Karpas-422 (cell line): Measurements from ENCODE around the gene ZDHHC9. TPM values are rescaled to one million over a fixed set of nuclear protein-coding genes. Genes with fewer than 3 reads are reported as not detected.

Source experiments
- DNase-seq: peaks from one replicate; pipeline ENCODE4 v3.0.0-alpha.2; 2015
- H2AFZ ChIP-seq: fragments of 200-600 bp; sonication (generic); 2 replicates; pipeline ENCODE4 v1.6.1; 2014; ENCODE audit warnings: antibody characterized with exemption, low read length, mixed read lengths
- H3K27ac ChIP-seq: fragments of 200-600 bp; sonication (generic); 2 replicates; pipeline ENCODE4 v1.5.1; 2014; ENCODE audit warnings: mild to moderate bottlenecking, low read length, moderate library complexity
- H3K27me3 ChIP-seq: fragments of 200-600 bp; sonication (generic); 2 replicates; pipeline ENCODE4 v1.6.1; 2014; ENCODE audit warnings: low read length, mixed read lengths
- H3K36me3 ChIP-seq: fragments of 200-600 bp; sonication (generic); 2 replicates; pipeline ENCODE4 v1.6.1; 2014; ENCODE audit warnings: low read length, mixed read lengths; ENCODE audit not compliant: insufficient read depth
- H3K4me1 ChIP-seq: fragments of 200-600 bp; sonication (generic); 2 replicates; pipeline ENCODE4 v1.6.1; 2014; ENCODE audit warnings: mild to moderate bottlenecking, low read length, mixed read lengths
- H3K4me2 ChIP-seq: fragments of 200-600 bp; sonication (generic); 2 replicates; pipeline ENCODE4 v1.6.1; 2014; ENCODE audit warnings: low read length, low read depth, mild to moderate bottlenecking; ENCODE audit not compliant: poor library complexity, severe bottlenecking
- H3K4me3 ChIP-seq: fragments of 200-600 bp; sonication (generic); 2 replicates; pipeline ENCODE4 v1.5.1; 2014; ENCODE audit warnings: mild to moderate bottlenecking, antibody characterized with exemption, low read length, mixed read lengths
- H3K79me2 ChIP-seq: fragments of 200-600 bp; sonication (generic); 2 replicates; pipeline ENCODE4 v1.6.1; 2014; ENCODE audit warnings: mild to moderate bottlenecking, low read length, mixed read lengths
- H3K9ac ChIP-seq: fragments of 200-600 bp; sonication (generic); 2 replicates; pipeline ENCODE4 v1.6.0; 2014; ENCODE audit warnings: low read length
- H3K9me2 ChIP-seq: fragments of 200-600 bp; sonication (generic), shearing (Covaris generic); replicated peaks from 2 replicates; pipeline ENCODE4 v1.6.0; 2014; ENCODE audit warnings: mild to moderate bottlenecking, low read length, moderate library complexity; ENCODE audit not compliant: insufficient read depth
- H3K9me3 ChIP-seq: fragments of 300-700, 200-600 bp; sonication (generic); 2 replicates; pipeline ENCODE4 v1.6.1; 2014; ENCODE audit warnings: low read length, mixed read lengths
- H4K20me1 ChIP-seq: fragments of 200-600 bp; sonication (generic); 2 replicates; pipeline ENCODE4 v1.6.1; 2014; ENCODE audit warnings: mild to moderate bottlenecking, antibody characterized with exemption, low read length, low read depth; ENCODE audit not compliant: insufficient read depth
- total RNA-seq: library from RNA; depleted of rRNA; stranded (reverse); fragments of >200 nt; shearing (Covaris generic); gene quantifications from 2 replicates; pipeline ENCODE4 v1.2.3, GENCODE V29; 2014; ENCODE audit warnings: low replicate concordance

The ZDHHC9 gene
- total RNA-seq, 1 experiment from 2014 or later, result 18.4 TPM

- no peaks in the 10 kb centered on the region for H3K36me3 ChIP-seq
- H3K4me1 ChIP-seq, result peaks cover 11% of the 10 kb centered on the region
- H3K27me3 ChIP-seq, result no peaks in the 10 kb centered on the region
These were observed 82.1 kb downstream of the ZDHHC9 start for GRCh38 chrX:129761596-129761995.

GRCh38 chrX:129760981-129761380 lies 82.7 kb downstream of the ZDHHC9 start:
- Histone ChIP-seq H3K9ac (no peak overlapping the region), H3K4me2 (no peak overlapping the region), H2AFZ (no peak overlapping the region), H3K79me2 (no peaks in the 10 kb centered on the region), H3K36me3 (no peaks in the 10 kb centered on the region), H3K27me3 (no peaks in the 10 kb centered on the region), H3K4me1 (peaks cover 17% of the 10 kb centered on the region), H3K9me2 (no peaks in the 10 kb centered on the region), H3K9me3 (no peaks in the 10 kb centered on the region), H3K27ac (no peak overlapping the region), H4K20me1 (no peaks in the 10 kb centered on the region), H3K4me3 (no peak overlapping the region)
- DNase-seq, result no peak

More at GRCh38 chrX:129761596-129761995, 82.1 kb downstream of the ZDHHC9 start:
- H3K27ac ChIP-seq, result no peak overlapping the region
- no peak overlapping the region for H3K9ac ChIP-seq
- no peaks in the 10 kb centered on the region for H3K9me2 ChIP-seq
- no peak overlapping the region for H2AFZ ChIP-seq
- no peak overlapping the region for H3K4me2 ChIP-seq
- no peaks in the 10 kb centered on the region for H3K79me2 ChIP-seq
- H3K9me3 ChIP-seq, result no peaks in the 10 kb centered on the region
- H3K4me3 ChIP-seq, result no peak overlapping the region
- H4K20me1 ChIP-seq, result no peaks in the 10 kb centered on the region
- DNase-seq, result no peak

- no peak for DNase-seq
- H4K20me1 ChIP-seq, result no peaks in the 10 kb centered on the region
- no peaks in the 10 kb centered on the region for H3K27me3 ChIP-seq
- H2AFZ ChIP-seq, result no peak overlapping the region
- no peak overlapping the region for H3K4me3 ChIP-seq
- H3K9me2 ChIP-seq, result no peaks in the 10 kb centered on the region
- H3K9ac ChIP-seq, result no peak overlapping the region
- no peaks in the 10 kb centered on the region for H3K79me2 ChIP-seq
- no peak overlapping the region for H3K27ac ChIP-seq
- no peak overlapping the region for H3K4me2 ChIP-seq
- no peaks in the 10 kb centered on the region for H3K36me3 ChIP-seq
- no peaks in the 10 kb centered on the region for H3K9me3 ChIP-seq
- peaks cover 17% of the 10 kb centered on the region for H3K4me1 ChIP-seq
These were observed 83.5 kb downstream of the ZDHHC9 start for GRCh38 chrX:129760155-129760554.

- Histone ChIP-seq H3K36me3 (no peaks in the 10 kb centered on the region), H3K4me3 (no peak overlapping the region), H4K20me1 (no peaks in the 10 kb centered on the region), H3K4me1 (peaks cover 17% of the 10 kb centered on the region), H3K9me2 (no peaks in the 10 kb centered on the region), H3K4me2 (no peak overlapping the region), H2AFZ (no peak overlapping the region), H3K9ac (no peak overlapping the region), H3K79me2 (no peaks in the 10 kb centered on the region), H3K27me3 (no peaks in the 10 kb centered on the region), H3K9me3 (no peaks in the 10 kb centered on the region), H3K27ac (no peak overlapping the region)
- DNase-seq, result no peak
These were observed 84.1 kb downstream of the ZDHHC9 start for GRCh38 chrX:129759576-129760061.

- peaks cover 17% of the 10 kb centered on the region for H3K4me1 ChIP-seq
- no peak overlapping the region for H3K4me2 ChIP-seq
- no peak overlapping the region; the same call in 1 of the 2 replicates for H2AFZ ChIP-seq
- no peaks in the 10 kb centered on the region for H3K9me2 ChIP-seq
- peak; percentile 74 for DNase-seq
- H3K4me3 ChIP-seq, result no peak overlapping the region
- no peaks in the 10 kb centered on the region for H3K36me3 ChIP-seq
- H3K9me3 ChIP-seq, result no peaks in the 10 kb centered on the region
- no peaks in the 10 kb centered on the region for H4K20me1 ChIP-seq
- no peaks in the 10 kb centered on the region; the same call in 1 of the 2 replicates for H3K27me3 ChIP-seq
- H3K9ac ChIP-seq, result no peak overlapping the region
- H3K27ac ChIP-seq, result no peak overlapping the region
- H3K79me2 ChIP-seq, result no peaks in the 10 kb centered on the region
These were observed 87.7 kb downstream of the ZDHHC9 start for GRCh38 chrX:129755779-129756650.

- H3K27ac ChIP-seq, result no peak overlapping the region
- DNase-seq, result peak; percentile 68
- H3K4me2 ChIP-seq, result no peak overlapping the region
- no peaks in the 10 kb centered on the region for H3K79me2 ChIP-seq
- H4K20me1 ChIP-seq, result no peaks in the 10 kb centered on the region
- H3K9me3 ChIP-seq, result no peaks in the 10 kb centered on the region
- H3K36me3 ChIP-seq, result no peaks in the 10 kb centered on the region
- H3K4me1 ChIP-seq, result peaks cover 17% of the 10 kb centered on the region
- H3K9ac ChIP-seq, result no peak overlapping the region
- H3K9me2 ChIP-seq, result no peaks in the 10 kb centered on the region
- H3K4me3 ChIP-seq, result no peak overlapping the region
- no peak overlapping the region for H2AFZ ChIP-seq
- H3K27me3 ChIP-seq, result no peaks in the 10 kb centered on the region; the same call in 1 of the 2 replicates
These were observed 89.3 kb downstream of the ZDHHC9 start for GRCh38 chrX:129754056-129755024.
